ENCODE data around the gene RNASEH2A. TPM values are rescaled to one million over a fixed set of nuclear protein-coding genes. Genes with fewer than 3 reads are reported as not detected.
"Not testable (repeated sequence)": the region's sequence is repeated elsewhere in the genome, so short reads cannot be mapped to it uniquely, and the experiment has no call there.

RNASEH2A gene
- total RNA-seq, 1 donor from 2014 or later: 5.1 TPM

DNA sequence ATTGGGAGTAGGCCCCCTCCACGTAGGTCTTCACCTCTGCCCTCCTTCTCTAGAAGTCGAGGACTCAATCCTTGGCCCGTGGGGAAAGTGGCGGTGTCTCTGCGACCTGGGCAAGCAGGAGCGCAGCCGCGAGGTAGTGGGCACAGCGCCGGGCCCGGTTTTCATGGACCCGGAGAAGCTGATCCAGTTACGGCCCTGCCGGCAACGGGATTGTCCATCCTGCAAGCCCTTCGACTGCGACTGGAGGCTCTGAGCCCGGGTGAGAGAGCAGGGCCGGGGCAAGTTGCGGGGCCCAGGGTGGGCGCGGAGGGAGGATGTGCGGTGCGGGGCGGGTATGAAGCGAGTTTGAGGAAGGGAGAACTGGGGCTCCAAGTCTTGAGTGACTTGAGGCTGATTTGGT, 2.3 kb upstream of the RNASEH2A start:
- no peak for DNase-seq (ENCODE audit: low spot score)
- intact Hi-C loops (cut with DNase I): loop anchor here (5.0 kb wide), 1 partner anchor 42 kb away; no protein-coding TSS in a partner anchor
- ATAC-seq: no peak

GRCh38 chr19:12815088-12815487, 8.7 kb downstream of the RNASEH2A start:
- no peak for ATAC-seq
- intact Hi-C loops (cut with DNase I): no loop called here
- DNase-seq (ENCODE audit: low spot score): no peak

- intact Hi-C loops (cut with DNase I); ATAC-seq; DNase-seq (ENCODE audit: low spot score): not testable (repeated sequence)
These were observed 10.8 kb downstream of the RNASEH2A start for GRCh38 chr19:12817188-12817587.

DNA sequence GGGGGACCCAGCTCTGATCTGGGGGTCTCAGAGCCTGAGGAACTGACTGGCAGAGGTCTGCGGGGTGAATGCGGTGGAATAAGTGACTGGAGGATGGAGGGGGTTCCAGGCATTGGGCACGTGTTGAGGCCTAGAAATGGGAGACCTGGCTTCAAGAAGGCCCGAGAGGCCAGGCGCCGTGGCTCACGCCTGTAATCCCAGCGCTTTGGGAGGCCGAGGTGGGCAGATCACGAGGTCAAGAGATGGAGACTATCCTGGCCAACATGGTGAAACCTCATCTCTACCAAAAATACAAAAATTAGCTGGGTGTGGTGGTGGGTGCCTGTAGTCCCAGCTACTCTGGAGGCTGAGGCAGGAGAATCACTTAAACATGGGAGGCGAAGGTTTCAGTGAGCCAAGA, 11.4 kb downstream of the RNASEH2A start:
- ATAC-seq; intact Hi-C loops (cut with DNase I); DNase-seq (ENCODE audit: low spot score): not testable (repeated sequence)

DNA sequence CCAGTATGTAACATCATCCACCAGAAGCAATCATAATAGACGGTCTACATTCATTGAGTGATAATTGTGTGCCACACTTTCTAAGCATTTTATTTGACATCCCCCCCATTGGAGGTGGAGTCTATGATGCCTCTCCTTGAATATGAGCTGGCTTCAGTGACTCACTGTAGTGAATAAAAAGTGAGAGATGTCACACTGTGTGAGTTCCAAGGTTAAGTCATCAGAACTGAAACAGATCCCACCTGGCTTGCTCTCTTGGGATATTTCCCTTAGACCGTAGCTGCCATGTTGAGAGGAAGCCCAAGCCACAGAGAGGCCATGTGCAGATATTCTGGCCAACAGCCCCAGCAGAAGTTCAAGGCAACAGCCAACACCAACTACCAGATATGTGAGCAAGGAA, 15.4 kb downstream of the RNASEH2A start:
- ATAC-seq: no peak
- intact Hi-C loops (cut with DNase I): no loop called here

GRCh38 chr19:12825254-12826131, 19.1 kb downstream of the RNASEH2A start:
- intact Hi-C loops (cut with DNase I): no loop called here

More for the DNA sequence above, 15.4 kb downstream of the RNASEH2A start:
- DNase-seq (ENCODE audit: low spot score): no peak

GRCh38 chr19:12828494-12828893, 22.1 kb downstream of the RNASEH2A start:
- ATAC-seq: no peak
- intact Hi-C loops (cut with DNase I): no loop called here
- no peak for DNase-seq (ENCODE audit: low spot score)

More at GRCh38 chr19:12825254-12826131, 19.1 kb downstream of the RNASEH2A start:
- no peak for DNase-seq (ENCODE audit: low spot score)
- ATAC-seq: no peak

- no peak for DNase-seq (ENCODE audit: low spot score)
- no peak for ATAC-seq
- intact Hi-C loops (cut with DNase I): no loop called here
These were observed 27.0 kb downstream of the RNASEH2A start for GRCh38 chr19:12833418-12833737.

DNA sequence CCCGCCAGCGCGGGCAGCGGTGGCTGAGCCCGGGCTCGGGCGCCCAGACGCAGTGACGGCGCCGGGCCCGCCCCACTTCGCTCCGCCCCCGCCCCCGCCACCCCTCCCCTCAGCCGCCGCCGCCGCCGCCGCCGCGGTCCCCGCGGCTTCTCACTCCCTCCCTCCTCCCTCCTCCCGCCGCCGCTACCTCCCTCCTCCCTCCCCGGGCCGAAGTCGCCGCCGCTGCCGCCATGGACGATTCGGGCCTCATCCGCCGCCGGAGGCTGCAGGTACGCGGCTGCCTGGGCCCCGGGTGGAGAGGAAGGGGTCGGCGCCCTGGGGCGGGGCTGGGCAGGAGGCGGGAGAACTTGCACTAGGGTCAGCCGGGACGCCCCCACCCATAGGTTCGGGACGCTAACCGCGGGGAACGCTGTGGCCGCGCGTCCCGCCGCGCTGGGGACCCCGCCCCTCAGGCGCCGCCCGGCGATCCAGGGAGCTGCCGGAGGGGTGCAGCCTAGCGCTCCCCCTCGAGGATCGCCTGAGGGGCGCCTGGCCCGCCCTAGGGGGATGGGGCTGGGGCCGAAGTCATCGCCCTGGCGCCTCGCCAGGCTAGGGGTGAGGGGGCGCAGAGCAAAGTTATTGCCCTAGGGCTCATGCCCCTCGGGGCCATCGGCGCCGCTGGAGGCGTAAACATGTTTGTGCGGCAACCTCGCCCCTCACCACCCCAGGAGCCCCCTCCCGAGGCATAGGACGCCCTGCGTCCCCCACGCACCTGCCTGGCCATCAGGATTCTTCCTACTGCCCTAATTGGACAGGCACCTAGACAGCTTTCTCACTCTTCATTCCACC, 27.6 kb downstream of the RNASEH2A start:
- peak; percentile 59 for DNase-seq (ENCODE audit: low spot score)
- ATAC-seq: no peak
- intact Hi-C loops (cut with DNase I): no loop called here

DNA sequence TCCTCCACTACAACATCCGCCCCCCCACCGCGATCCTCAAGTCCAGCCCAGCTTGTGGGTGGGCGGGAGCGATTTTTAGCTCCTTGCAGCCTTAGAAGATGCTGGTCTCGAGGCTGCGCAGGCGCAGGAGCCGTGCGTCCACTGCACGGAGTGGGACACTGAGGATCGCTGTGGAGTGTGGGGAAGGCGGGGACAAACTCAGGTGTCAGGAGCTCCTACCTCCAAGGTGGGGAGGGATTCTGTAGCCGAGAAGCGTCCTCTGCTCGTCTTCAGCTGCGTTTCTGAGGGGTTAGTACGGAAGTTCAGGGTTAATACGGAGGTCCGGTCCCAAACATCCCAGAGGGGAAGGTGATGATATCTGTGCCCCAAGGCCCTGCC, 28.2 kb downstream of the RNASEH2A start, which contains the start of gene RTBDN:
TSS of gene RTBDN (minus strand) at position 14 of the 378 bp plus-strand sequence. CDS start 4,600 bp downstream, outside the sequence.
- no peak for ATAC-seq
- no peak for DNase-seq (ENCODE audit: low spot score)
- intact Hi-C loops (cut with DNase I): no loop called here

GRCh38 chr19:12834976-12835757, 28.8 kb downstream of the RNASEH2A start:
- no peak for ATAC-seq
- intact Hi-C loops (cut with DNase I): no loop called here
- no peak for DNase-seq (ENCODE audit: low spot score)

GRCh38 chr19:12836529-12836863, 30.1 kb downstream of the RNASEH2A start:
- intact Hi-C loops (cut with DNase I): no loop called here
- DNase-seq (ENCODE audit: low spot score) (no peak), ATAC-seq (no peak)

- DNase-seq (ENCODE audit: low spot score) (no peak), ATAC-seq (no peak)
- intact Hi-C loops (cut with DNase I): no loop called here
These were observed 30.8 kb downstream of the RNASEH2A start for GRCh38 chr19:12837225-12837624.

DNA sequence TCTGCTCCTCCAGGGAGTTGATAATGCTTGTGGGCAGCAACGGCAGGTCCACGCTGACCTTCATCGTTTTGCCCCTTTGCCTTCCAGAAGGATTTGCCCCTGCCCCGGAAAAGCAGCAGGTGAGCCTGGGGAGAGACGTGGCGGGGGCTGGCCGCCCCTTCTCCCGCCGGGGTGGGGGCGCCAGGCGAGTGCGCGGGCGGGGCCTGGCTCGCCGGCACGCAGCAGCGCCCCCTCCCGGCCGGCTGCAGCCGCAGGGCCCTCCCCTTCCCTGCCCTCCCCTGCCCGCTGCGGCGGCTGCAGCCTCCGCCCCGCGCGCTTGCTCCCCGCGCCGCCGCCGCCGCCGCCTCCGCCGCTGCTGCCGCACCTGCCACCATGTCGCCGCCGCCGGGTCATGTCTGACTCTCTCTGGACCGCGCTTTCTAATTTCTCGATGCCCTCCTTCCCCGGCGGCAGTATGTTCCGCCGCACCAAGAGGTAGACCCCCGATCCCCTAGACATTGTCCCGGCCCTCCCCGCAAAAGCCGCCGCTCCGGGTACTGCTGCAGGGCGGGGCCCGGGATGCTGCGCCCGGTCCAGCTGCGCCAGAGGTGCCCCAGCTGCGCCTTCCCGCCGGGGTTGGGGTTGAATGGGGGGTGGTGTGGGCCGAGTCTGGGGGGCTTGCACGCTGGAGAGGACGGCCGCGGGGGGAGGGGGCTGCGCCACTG, 31.9 kb downstream of the RNASEH2A start, which contains the start of gene MAST1:
TSS of gene MAST1 (plus strand) at position 334 of the 704 bp plus-strand sequence. CDS start at position 392, 58 bp downstream.
- DNase-seq (ENCODE audit: low spot score) (no peak), ATAC-seq (no peak)
- intact Hi-C loops (cut with DNase I): no loop called here

GRCh38 chr19:12838886-12839756, 32.7 kb downstream of the RNASEH2A start:
- no peak for DNase-seq (ENCODE audit: low spot score)
- intact Hi-C loops (cut with DNase I): no loop called here
- ATAC-seq: no peak

DNA sequence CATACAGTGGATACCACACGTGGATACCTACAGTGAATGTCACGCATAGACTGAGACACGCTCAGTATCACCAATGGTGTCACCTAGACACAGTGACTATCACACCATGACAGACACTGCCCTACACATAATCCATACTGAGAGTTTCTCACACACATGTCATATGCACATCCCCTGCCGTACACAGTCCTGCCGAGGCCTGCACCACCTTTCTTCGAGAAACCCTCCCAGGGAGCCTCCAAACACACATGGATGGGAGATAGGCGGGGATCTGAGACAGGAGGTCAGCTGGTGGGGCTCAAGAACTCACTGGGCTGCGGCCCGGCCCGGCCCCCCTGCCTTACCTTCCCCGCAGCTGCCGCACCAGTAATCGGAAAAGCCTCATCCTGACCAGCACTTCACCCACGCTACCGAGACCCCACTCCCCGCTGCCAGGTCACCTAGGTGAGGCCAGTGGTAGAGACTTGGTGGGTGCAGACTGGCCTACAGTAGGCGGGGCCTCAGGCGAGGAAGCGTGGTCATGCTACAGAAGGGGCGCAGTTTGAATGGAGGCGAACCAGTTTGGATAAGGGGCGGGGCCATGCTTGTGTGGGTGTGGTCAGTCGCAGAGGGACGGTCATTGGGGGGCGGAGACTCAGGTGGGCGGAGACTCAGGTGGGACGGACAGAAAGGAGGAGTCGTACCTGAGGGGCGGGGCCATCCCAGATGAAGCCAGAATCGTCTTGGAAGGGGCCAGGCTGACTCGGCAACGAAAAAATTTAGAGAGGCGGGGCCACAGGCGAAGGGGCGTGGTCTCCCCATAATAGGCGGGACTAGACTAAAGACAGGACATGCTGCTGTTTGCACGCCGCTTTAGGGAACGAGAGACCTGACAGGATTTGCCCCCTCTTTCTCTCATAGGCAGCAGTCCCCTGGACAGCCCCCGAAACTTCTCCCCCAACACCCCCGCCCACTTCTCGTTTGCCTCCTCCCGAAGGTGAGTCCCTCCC, 34.0 kb downstream of the RNASEH2A start:
- ATAC-seq (peak; percentile 25), DNase-seq (ENCODE audit: low spot score) (peak; percentile 68)
- intact Hi-C loops (cut with DNase I): no loop called here

All from sciatic nerve (tissue), 2 donors.